ENCODE results near the gene NUDT4.

NUDT4 gene

GRCh38 chr12:93348575-93349435 is 28.9 kb upstream of the NUDT4 start:
- Histone ChIP-seq H3K27me3 (replicated peaks; ENCODE audit: control insufficient read depth, insufficient read depth, low read length, poor library complexity, severe bottlenecking) (no peaks in the 10 kb centered on the region), H3K4me3 (ENCODE audit: insufficient read depth, low read depth, low read length, poor library complexity, severe bottlenecking) (no peak overlapping the region), H3K36me3 (ENCODE audit: control insufficient read depth, insufficient read depth, low read length) (no peaks in the 10 kb centered on the region), H3K9me3 (ENCODE audit: control insufficient read depth, low read length) (no peaks in the 10 kb centered on the region), H3K4me1 (ENCODE audit: control insufficient read depth, insufficient read depth, low read length, poor library complexity, severe bottlenecking) (no peaks in the 10 kb centered on the region), H3K27ac (ENCODE audit: insufficient read depth, low read length, poor library complexity, severe bottlenecking) (no peak overlapping the region)
- no peak for DNase-seq

DNA sequence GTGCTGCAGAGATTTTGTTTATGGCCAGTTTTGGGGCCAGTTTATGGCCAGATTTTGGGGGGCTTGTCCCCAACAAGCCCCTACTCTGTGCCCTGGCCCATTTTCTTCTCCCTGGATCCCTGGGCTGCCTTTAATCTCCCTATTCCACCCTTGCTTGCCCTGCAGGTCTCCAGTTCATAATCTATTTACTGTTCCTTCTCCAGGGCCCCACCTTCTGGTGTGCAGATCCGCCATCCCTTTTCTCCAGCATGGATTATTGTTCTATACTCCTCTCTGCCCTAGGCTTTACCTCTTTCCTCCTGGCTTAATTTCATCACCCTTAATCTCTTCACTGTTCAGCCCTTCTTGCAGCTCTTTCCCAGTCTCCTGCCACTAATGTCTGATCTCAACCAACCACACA is 26.0 kb upstream of the NUDT4 start:
- H3K36me3 ChIP-seq (ENCODE audit: control insufficient read depth, insufficient read depth, low read length) = no peaks in the 10 kb centered on the region
- no peak for DNase-seq
- no peak overlapping the region for H3K27ac ChIP-seq (ENCODE audit: insufficient read depth, low read length, poor library complexity, severe bottlenecking)
- no peaks in the 10 kb centered on the region for H3K4me1 ChIP-seq (ENCODE audit: control insufficient read depth, insufficient read depth, low read length, poor library complexity, severe bottlenecking)
- no peaks in the 10 kb centered on the region for H3K27me3 ChIP-seq (replicated peaks; ENCODE audit: control insufficient read depth, insufficient read depth, low read length, poor library complexity, severe bottlenecking)
- H3K4me3 ChIP-seq (ENCODE audit: insufficient read depth, low read depth, low read length, poor library complexity, severe bottlenecking) = no peak overlapping the region
- H3K9me3 ChIP-seq (ENCODE audit: control insufficient read depth, low read length) = no peaks in the 10 kb centered on the region

DNA sequence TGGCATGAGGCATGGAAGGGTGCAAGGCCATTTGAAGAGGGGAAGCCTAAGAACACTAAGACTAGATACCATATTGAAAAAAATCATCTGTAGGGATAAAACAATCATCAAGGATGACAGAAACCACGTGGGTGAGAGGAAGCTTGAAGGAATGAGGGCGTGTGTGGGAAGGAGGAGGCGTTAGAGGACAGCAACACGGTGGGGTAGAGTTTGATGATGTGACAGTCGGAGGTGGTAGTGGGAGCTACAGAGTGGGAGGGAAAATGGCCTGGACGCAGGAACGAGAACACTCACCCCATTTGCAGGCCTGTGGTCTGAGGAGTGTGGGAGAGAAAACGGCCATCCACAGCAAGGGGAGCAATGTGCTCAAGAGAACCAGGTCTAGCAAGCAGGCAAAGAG is 25.4 kb upstream of the NUDT4 start:
- H3K27me3 ChIP-seq (replicated peaks; ENCODE audit: control insufficient read depth, insufficient read depth, low read length, poor library complexity, severe bottlenecking) = no peaks in the 10 kb centered on the region
- no peak overlapping the region for H3K4me3 ChIP-seq (ENCODE audit: insufficient read depth, low read depth, low read length, poor library complexity, severe bottlenecking)
- no peaks in the 10 kb centered on the region for H3K36me3 ChIP-seq (ENCODE audit: control insufficient read depth, insufficient read depth, low read length)
- no peaks in the 10 kb centered on the region for H3K9me3 ChIP-seq (ENCODE audit: control insufficient read depth, low read length)
- H3K4me1 ChIP-seq (ENCODE audit: control insufficient read depth, insufficient read depth, low read length, poor library complexity, severe bottlenecking) = no peaks in the 10 kb centered on the region
- no peak for DNase-seq
- H3K27ac ChIP-seq (ENCODE audit: insufficient read depth, low read length, poor library complexity, severe bottlenecking) = no peak overlapping the region

- DNase-seq = no peak
- no peaks in the 10 kb centered on the region for H3K4me1 ChIP-seq (ENCODE audit: control insufficient read depth, insufficient read depth, low read length, poor library complexity, severe bottlenecking)
- no peaks in the 10 kb centered on the region for H3K9me3 ChIP-seq (ENCODE audit: control insufficient read depth, low read length)
- H3K27ac ChIP-seq (ENCODE audit: insufficient read depth, low read length, poor library complexity, severe bottlenecking) = no peak overlapping the region
- H3K27me3 ChIP-seq (replicated peaks; ENCODE audit: control insufficient read depth, insufficient read depth, low read length, poor library complexity, severe bottlenecking) = no peaks in the 10 kb centered on the region
- H3K4me3 ChIP-seq (ENCODE audit: insufficient read depth, low read depth, low read length, poor library complexity, severe bottlenecking) = no peak overlapping the region
- H3K36me3 ChIP-seq (ENCODE audit: control insufficient read depth, insufficient read depth, low read length) = no peaks in the 10 kb centered on the region
Measured at GRCh38 chr12:93356214-93356613, 21.5 kb upstream of the NUDT4 start.

DNA sequence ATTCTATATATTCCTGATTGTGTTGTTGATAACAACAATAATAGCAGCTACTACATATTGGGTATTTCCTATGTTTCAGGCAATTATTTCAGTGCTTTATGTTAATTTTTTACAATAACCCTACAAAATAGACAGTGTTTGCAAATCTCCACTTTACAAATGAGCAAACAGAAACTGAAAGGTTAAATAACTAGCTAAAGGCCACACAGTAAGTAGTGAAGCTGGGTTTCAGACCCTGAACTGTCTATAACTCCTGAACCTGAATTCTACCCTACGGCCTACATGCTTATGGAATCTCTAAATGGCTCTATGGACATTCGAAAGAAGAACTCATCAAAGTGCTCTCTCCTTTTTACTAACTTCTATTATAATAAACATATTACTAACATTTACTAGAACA is 19.7 kb upstream of the NUDT4 start:
- Histone ChIP-seq H3K4me1 (ENCODE audit: control insufficient read depth, insufficient read depth, low read length, poor library complexity, severe bottlenecking) (no peaks in the 10 kb centered on the region), H3K4me3 (ENCODE audit: insufficient read depth, low read depth, low read length, poor library complexity, severe bottlenecking) (no peak overlapping the region), H3K27me3 (replicated peaks; ENCODE audit: control insufficient read depth, insufficient read depth, low read length, poor library complexity, severe bottlenecking) (no peaks in the 10 kb centered on the region), H3K9me3 (ENCODE audit: control insufficient read depth, low read length) (no peaks in the 10 kb centered on the region), H3K36me3 (ENCODE audit: control insufficient read depth, insufficient read depth, low read length) (no peaks in the 10 kb centered on the region), H3K27ac (ENCODE audit: insufficient read depth, low read length, poor library complexity, severe bottlenecking) (no peak overlapping the region)
- no peak for DNase-seq

- DNase-seq = no peak
- Histone ChIP-seq H3K27ac (ENCODE audit: insufficient read depth, low read length, poor library complexity, severe bottlenecking) (no peak overlapping the region), H3K36me3 (ENCODE audit: control insufficient read depth, insufficient read depth, low read length) (no peaks in the 10 kb centered on the region), H3K4me3 (ENCODE audit: insufficient read depth, low read depth, low read length, poor library complexity, severe bottlenecking) (no peak overlapping the region), H3K27me3 (replicated peaks; ENCODE audit: control insufficient read depth, insufficient read depth, low read length, poor library complexity, severe bottlenecking) (no peaks in the 10 kb centered on the region), H3K9me3 (ENCODE audit: control insufficient read depth, low read length) (no peaks in the 10 kb centered on the region), H3K4me1 (ENCODE audit: control insufficient read depth, insufficient read depth, low read length, poor library complexity, severe bottlenecking) (peaks cover 2% of the 10 kb centered on the region)
Measured at GRCh38 chr12:93358821-93359220, 18.9 kb upstream of the NUDT4 start.

DNA sequence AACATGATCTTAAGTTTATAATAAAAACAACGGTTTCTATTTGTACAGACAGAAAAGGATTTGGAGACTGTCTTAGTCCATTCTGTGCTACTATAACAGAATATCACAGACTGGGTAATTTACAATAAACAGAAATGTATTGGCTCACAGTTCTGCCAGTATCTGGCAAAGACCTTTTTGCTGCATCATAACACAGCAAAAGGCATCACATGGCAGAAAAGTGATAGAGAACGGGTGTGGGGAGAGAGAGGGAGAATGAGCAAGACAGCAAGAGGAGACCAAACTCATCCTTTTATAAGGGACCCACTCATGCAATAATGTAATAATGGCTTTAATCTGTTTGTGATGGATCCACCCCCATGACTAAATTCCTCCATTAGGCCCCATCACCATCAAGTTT is 17.0 kb upstream of the NUDT4 start:
- no peaks in the 10 kb centered on the region for H3K9me3 ChIP-seq (ENCODE audit: control insufficient read depth, low read length)
- no peaks in the 10 kb centered on the region for H3K27me3 ChIP-seq (replicated peaks; ENCODE audit: control insufficient read depth, insufficient read depth, low read length, poor library complexity, severe bottlenecking)
- H3K27ac ChIP-seq (ENCODE audit: insufficient read depth, low read length, poor library complexity, severe bottlenecking) = no peak overlapping the region
- no peak for DNase-seq
- peaks cover 9% of the 10 kb centered on the region for H3K4me1 ChIP-seq (ENCODE audit: control insufficient read depth, insufficient read depth, low read length, poor library complexity, severe bottlenecking)
- no peak overlapping the region for H3K4me3 ChIP-seq (ENCODE audit: insufficient read depth, low read depth, low read length, poor library complexity, severe bottlenecking)
- H3K36me3 ChIP-seq (ENCODE audit: control insufficient read depth, insufficient read depth, low read length) = no peaks in the 10 kb centered on the region

DNA sequence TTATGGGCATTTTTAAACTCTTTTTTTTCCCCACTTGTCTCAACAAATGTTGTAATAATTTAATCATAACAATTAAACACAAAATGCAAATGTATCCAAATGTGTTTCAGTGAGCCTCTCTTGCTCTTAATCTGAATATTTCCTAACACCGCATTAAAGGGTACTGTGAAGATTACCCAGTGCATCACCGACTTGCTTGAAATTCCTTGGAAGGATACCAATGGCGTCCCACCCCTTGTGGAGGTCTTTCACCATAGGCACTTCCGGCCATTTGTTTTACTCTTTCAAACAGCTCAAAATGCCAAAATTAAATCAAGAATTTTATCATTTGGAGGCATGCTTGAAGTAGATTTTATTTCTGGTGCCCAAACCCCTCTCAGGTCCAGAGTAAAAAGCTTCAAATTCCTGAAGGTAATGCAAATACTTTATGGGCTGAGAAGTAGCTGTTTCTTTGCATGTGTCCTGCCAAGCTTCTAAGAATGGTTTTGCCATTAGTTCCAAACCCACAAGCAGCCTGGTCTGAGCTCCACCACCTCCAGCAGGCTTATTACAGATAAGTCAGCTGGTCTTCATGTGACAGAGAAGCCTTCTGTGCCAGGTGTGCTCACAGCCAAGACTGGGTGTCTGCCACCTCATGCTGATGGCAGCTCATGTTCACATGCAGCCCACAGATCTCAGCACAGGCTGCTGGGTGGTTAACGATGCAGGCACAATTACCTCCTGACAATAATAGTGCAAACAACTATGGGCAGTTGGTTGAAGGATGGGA is 16.4 kb upstream of the NUDT4 start:
- Histone ChIP-seq H3K4me1 (ENCODE audit: control insufficient read depth, insufficient read depth, low read length, poor library complexity, severe bottlenecking) (peaks cover 9% of the 10 kb centered on the region), H3K27me3 (replicated peaks; ENCODE audit: control insufficient read depth, insufficient read depth, low read length, poor library complexity, severe bottlenecking) (no peaks in the 10 kb centered on the region), H3K4me3 (ENCODE audit: insufficient read depth, low read depth, low read length, poor library complexity, severe bottlenecking) (no peak overlapping the region), H3K9me3 (ENCODE audit: control insufficient read depth, low read length) (no peaks in the 10 kb centered on the region), H3K27ac (ENCODE audit: insufficient read depth, low read length, poor library complexity, severe bottlenecking) (no peak overlapping the region), H3K36me3 (ENCODE audit: control insufficient read depth, insufficient read depth, low read length) (no peaks in the 10 kb centered on the region)
- DNase-seq = no peak

- H3K9me3 ChIP-seq (ENCODE audit: control insufficient read depth, low read length) = no peaks in the 10 kb centered on the region
- H3K27me3 ChIP-seq (replicated peaks; ENCODE audit: control insufficient read depth, insufficient read depth, low read length, poor library complexity, severe bottlenecking) = no peaks in the 10 kb centered on the region
- no peak overlapping the region for H3K4me3 ChIP-seq (ENCODE audit: insufficient read depth, low read depth, low read length, poor library complexity, severe bottlenecking)
- no peak for DNase-seq
- H3K4me1 ChIP-seq (ENCODE audit: control insufficient read depth, insufficient read depth, low read length, poor library complexity, severe bottlenecking) = peaks cover 9% of the 10 kb centered on the region
- no peak overlapping the region for H3K27ac ChIP-seq (ENCODE audit: insufficient read depth, low read length, poor library complexity, severe bottlenecking)
- no peaks in the 10 kb centered on the region for H3K36me3 ChIP-seq (ENCODE audit: control insufficient read depth, insufficient read depth, low read length)
Measured at GRCh38 chr12:93363841-93364297, 13.9 kb upstream of the NUDT4 start.
